OCI-LY3 (cell line): ENCODE results near the gene UNC5A.

Experiments used
- EZH2phosphoT487 ChIP-seq: fragments of 200-600 bp; shearing (Covaris generic); IDR thresholded peaks from 2 replicates; pipeline ENCODE4 v1.6.1; 2018; ENCODE audit warnings: antibody characterized with exemption, mixed run types, low read depth
- TF ChIP-seq, protein P1 (sequence below): fragments of 200-600, 300-600 bp; sonication (generic); IDR thresholded peaks from 2 replicates; pipeline ENCODE4 v1.5.1; 2014; ENCODE audit warnings: antibody characterized with exemption, low read length, low read depth

DNA sequence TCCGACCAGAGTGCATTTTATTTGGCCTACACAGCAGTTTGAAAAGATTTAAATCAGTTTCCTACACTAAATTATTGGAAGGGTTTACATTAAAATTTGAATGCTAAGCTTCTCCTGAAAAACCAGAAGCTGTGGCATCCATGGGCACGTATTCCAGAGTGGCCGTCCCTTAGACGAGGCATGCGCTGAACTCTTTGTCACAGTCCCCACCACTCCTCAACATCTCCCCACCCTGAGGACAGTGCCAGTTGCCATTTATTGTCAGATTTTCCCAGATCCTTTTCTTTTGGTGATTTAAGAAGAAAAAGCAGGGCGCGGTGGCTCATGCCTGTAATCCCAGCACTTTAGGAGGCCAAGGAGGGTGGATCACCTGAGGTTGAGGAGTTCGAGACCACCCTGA, 39.9 kb upstream of the UNC5A start:
- TF ChIP-seq, protein P1, sequence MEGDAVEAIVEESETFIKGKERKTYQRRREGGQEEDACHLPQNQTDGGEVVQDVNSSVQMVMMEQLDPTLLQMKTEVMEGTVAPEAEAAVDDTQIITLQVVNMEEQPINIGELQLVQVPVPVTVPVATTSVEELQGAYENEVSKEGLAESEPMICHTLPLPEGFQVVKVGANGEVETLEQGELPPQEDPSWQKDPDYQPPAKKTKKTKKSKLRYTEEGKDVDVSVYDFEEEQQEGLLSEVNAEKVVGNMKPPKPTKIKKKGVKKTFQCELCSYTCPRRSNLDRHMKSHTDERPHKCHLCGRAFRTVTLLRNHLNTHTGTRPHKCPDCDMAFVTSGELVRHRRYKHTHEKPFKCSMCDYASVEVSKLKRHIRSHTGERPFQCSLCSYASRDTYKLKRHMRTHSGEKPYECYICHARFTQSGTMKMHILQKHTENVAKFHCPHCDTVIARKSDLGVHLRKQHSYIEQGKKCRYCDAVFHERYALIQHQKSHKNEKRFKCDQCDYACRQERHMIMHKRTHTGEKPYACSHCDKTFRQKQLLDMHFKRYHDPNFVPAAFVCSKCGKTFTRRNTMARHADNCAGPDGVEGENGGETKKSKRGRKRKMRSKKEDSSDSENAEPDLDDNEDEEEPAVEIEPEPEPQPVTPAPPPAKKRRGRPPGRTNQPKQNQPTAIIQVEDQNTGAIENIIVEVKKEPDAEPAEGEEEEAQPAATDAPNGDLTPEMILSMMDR: no peak
- TF ChIP-seq EZH2phosphoT487: no peak
